CD4-positive, alpha-beta T cell treated with Interleukin-1 beta for 1 hour (primary cell): ENCODE results near the gene CDH12.

ENCODE experiments used
- DNase-seq, 2 donors: peaks; one replicate each; pipeline ENCODE4 v3.0.0-alpha.2; 2020 to 2022

Gene CDH12

GRCh38 chr5:21919414-21920022 is 933.6 kb downstream of the CDH12 start:
- no peak for DNase-seq

GRCh38 chr5:21918451-21918850 is 934.7 kb downstream of the CDH12 start:
- DNase-seq = no peak

- no peak for DNase-seq
Observed at GRCh38 chr5:21910731-21911130, 942.4 kb downstream of the CDH12 start.

GRCh38 chr5:21895766-21896350 is 957.3 kb downstream of the CDH12 start:
- no peak for DNase-seq

- no peak for DNase-seq
Observed at GRCh38 chr5:21893161-21893560, 960.0 kb downstream of the CDH12 start.

GRCh38 chr5:21889581-21889980 is 963.6 kb downstream of the CDH12 start:
- no peak for DNase-seq

GRCh38 chr5:21882074-21882745 is 970.9 kb downstream of the CDH12 start:
- no peak for DNase-seq

- DNase-seq = no peak
Observed at GRCh38 chr5:21880164-21880563, 973.0 kb downstream of the CDH12 start.

GRCh38 chr5:21862986-21863385 is 990.2 kb downstream of the CDH12 start:
- no peak for DNase-seq

- no peak for DNase-seq
Observed at GRCh38 chr5:21858441-21858840, 994.7 kb downstream of the CDH12 start.

GRCh38 chr5:21856987-21857386 is 996.2 kb downstream of the CDH12 start:
- no peak for DNase-seq

- DNase-seq = no peak
Observed at GRCh38 chr5:21847300-21847699, 1005.8 kb downstream of the CDH12 start.

GRCh38 chr5:21844960-21845359 is 1008.2 kb downstream of the CDH12 start:
- no peak for DNase-seq

- DNase-seq = no peak
Observed at GRCh38 chr5:21834863-21835262, 1018.3 kb downstream of the CDH12 start.

GRCh38 chr5:21831145-21831787 is 1021.9 kb downstream of the CDH12 start:
- DNase-seq = no peak

GRCh38 chr5:21826884-21827283 is 1026.3 kb downstream of the CDH12 start:
- no peak for DNase-seq

GRCh38 chr5:21823588-21823987 is 1029.6 kb downstream of the CDH12 start:
- DNase-seq = no peak

GRCh38 chr5:21823076-21823574 is 1030.0 kb downstream of the CDH12 start:
- no peak for DNase-seq

- no peak for DNase-seq
Observed at GRCh38 chr5:21820527-21820926, 1032.6 kb downstream of the CDH12 start.

GRCh38 chr5:21818370-21818720 is 1034.8 kb downstream of the CDH12 start:
- DNase-seq = no peak

GRCh38 chr5:21817668-21818369 is 1035.3 kb downstream of the CDH12 start:
- no peak for DNase-seq

GRCh38 chr5:21810737-21811316 is 1042.3 kb downstream of the CDH12 start:
- no peak for DNase-seq

- DNase-seq = no peak
Observed at GRCh38 chr5:21809611-21810010, 1043.5 kb downstream of the CDH12 start.
